Activated CD4-positive, alpha-beta T cell treated with anti-CD3 and anti-CD28 coated beads, Interleukin-2, Interleukin-6, amounts not matched to agents 100 ng/mL and 50 ng/mL, durations not matched to agents 16 hours and 8 hours (primary cell): ENCODE measurements around the gene LLGL2.

Experiments used
- DNase-seq: peaks from one replicate; pipeline ENCODE4 v3.0.0-alpha.2; 2020

The LLGL2 gene

DNA sequence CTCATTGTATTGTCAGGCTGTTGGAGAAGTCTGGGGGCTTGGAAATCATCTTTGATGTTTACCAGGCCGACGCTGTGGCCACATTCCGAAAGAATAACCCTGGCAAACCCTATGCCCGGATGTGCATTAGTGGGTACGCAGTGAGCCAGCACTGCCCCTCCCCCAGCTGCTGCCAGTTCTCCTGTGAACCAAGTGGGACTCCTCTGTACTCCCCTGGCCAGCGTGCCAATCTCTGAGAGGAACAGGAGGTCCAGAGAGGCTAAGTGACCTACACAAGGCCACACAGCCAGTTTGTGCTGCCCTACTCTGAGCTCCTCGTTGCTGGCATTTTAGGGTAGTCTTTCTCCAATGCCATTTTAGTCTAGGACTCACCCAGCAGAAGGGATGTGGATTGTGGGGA is 1.9 kb upstream of the LLGL2 start:
- DNase-seq, result no peak

DNA sequence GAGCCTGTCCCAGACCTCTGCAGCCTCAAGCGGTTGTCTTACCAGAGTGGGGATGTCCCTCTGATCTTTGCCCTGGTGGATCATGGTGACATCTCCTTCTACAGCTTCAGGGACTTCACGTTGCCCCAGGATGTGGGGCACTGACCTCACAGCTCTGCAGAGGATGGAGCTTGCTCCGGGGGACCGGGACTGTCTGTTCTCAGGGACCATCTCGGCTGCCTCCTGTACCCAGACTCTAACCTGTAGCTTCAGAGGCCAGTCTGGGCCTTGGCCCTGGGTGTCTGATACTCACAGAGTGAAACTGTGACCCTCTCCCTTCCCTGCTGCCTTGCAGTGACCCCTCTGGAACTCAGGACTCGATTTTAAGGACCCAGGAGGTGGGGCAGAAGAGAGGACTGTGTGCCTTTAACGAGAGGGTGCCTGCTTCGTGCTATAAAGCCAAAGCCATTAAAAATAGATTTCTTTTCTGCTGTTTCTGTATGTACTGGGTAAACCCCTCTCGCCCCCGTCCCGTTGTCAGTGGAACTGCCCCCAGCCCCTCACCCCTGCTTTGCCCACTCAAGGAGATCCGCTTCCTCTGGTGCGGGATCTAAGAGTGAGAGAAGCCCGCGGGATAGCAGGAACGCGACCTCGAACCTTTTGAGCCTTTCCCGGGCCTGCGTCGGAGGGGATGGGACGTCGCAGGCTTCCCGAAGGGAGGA is 1.1 kb upstream of the LLGL2 start:
- DNase-seq, result no peak

DNA sequence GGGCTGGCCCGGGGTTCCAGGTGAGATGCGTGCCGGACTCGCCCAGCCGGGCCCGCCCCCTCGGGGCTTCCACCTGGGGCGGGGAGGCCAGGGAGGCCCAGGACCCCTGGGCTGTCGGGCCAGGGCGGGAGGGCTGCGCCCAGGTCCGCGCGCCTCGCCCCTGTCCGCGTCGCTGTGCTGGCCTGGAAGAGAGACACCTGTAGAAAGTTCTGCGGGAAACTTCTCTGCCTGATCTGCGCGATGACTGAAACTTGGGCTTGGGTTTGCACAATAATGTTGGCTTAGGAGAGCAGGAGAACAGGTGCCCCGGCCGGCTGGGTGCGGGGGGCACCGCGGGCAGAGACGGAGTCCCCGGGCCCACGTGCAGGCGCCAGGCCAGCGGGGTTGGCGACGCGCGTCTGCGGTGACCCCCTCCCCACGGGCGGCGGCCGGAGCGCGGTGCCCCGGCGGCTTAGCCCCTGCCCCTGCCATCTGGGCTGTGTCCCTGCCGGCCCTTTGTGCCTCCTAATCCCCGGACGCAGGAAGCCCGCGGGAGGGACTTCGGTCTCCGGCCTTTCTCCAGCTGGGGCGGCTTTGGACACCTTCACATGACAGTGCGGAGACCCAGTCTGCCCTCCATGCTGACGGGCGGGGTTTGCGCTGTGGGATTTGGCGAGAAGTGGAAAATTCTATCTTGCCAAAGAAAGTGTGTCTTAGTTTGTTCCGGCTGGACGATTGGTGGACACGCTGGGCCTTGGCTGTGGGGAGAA is 483 bp downstream of the LLGL2 start:
- no peak for DNase-seq

DNA sequence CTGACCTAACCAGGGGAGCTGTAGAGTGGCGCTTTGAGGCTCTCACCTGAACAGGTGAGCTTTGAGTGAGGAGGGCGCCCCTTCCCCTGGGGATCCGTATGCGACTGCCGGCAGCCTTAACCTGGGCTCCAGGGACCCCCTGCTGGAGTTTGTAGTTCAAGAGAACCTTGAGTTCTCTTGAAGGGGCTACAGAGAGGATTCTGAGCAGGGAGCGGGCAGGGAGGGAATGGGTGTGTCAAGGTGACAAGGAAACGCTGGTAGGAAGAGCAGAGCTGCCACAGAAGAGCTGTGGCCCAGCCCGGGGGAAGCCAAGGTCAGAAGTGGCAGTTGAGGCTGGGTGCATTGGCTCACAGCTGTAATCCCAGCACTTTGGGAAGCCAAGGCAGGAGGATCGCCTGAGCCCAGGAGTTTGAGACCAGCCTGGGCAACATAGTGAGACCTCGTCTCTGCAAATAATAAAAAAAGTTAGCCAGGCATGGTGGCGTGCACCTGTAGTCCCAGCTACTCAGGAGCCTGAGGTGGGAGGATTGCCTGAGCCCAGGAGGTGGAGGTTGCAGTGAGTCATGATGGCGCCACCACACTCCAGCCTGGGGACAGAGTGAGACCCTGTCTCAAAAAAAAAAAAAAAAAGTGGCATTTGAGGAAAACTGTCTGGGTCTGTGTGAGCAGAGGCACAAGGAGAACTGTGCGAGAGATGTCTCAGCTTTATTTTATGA is 1.2 kb downstream of the LLGL2 start:
- no peak for DNase-seq

DNA sequence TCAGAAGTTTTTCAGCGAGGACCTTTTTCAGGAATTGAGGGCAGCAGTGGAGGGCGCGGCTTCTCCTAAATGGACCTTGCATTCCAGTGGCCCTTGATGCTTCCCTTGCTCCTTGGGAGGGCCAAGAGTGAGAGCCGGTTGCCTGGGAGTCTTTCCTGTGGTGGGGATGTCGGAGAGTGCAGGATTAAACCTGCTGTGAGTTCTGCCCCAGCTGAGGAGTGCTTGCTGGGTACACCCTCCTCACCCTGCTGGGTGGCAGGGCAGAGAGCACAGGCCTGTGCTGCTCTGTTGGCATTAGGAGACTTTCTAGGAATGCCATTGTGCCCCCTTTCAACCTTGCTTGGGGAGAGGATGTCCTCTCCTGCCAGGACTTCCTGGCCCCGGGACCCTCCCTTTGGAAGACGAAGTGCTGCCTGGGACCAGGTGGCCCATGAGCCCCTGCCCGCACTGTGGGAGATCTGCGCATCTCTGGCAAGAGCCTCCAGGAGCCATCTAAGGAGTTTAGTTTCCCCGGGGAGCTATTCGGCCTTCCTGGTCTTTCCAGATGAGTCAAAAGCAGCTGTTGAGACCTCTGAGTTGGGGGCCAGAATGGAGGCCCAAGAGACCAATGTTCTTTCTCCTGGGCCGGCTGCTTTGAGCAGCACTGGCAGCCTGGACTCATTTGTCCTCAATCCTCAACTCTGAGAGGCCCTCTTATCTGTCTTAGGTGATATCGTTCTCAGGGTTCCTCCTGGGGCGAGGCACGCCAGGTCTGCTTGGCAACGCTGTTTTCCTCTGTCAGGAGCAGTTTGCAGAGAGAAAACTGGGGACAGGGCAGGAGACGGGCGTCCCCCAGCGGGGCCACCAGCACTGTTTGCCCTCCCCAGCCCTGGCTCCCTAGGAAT is 5.6 kb downstream of the LLGL2 start:
- no peak for DNase-seq

DNA sequence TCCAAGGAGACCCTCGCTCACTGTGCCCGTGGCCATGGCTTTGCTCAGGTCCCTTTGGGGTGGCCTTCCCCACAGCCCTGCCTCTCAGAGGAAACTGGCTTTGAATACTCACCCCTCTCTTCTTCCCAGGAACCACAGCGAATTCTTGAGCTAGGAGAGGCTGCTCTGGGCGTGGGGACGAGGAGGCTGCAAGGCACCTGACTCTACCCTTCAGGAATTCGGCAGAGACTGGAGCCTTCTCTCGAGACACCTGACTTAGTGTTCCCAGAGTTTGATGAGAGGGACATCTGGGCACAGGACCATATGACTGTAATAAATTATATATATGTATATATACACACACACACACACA is 6.2 kb downstream of the LLGL2 start:
- no peak for DNase-seq

DNA sequence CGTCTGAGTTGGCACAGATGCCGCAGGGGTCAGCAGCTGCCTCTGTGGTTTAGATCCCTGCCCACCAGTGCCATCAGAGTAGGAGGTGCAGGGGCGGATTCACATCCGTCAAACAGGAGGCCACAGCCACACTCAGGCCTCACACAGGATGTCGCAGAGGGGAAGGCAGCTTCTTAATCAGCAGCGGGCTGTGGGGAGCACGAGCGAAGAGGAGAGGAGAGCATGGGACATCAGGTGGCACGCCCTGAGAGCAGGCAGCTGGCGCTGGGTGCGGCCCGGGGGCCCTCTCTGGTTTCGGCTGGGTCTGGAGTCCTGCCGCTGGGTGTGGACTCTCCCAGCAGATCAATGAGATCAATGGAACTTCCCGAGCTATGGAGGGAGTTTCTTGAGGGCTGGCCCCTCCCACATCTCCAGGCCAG is 9.6 kb downstream of the LLGL2 start:
- peak; percentile 85 for DNase-seq

DNA sequence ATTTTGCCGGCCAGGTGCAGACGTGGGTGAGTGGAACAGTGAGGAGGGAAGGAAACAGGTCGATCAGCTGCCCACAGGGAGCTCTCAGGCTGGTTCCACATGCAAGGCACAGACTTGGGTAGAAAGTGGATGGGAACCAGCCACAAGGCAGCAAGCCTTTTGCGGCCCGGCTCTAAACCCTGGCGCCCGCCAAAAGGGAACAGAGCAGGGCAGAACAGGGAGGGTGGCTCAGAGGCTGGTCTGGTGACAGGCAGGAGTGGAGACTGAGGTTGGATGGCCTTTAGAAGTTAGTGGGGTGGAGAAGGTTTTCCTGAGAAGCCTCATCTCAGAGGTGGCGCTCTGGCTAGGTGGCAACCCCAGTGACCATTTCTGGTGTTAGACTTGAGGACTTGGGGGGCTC is 10.4 kb downstream of the LLGL2 start:
- DNase-seq, result no peak

DNA sequence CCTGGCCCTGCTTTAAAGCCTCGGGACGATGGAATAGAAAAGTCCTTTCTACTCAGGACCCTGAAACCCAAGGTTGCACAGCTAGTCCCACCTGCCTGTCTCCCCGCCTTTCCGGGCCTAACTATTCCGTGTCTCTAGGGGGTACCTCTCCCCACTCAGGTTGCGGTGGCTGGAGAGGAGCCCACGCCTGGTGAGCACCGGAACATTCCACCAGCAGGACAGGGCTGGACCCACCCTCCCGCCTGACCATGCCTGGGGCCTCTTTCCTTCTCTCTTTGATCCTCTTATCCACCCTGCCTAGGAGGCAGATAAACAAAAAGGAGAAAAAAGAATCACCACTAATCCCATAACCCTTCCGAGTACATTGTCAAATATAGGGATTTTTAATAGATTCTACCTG is 10.9 kb downstream of the LLGL2 start:
- no peak for DNase-seq

DNA sequence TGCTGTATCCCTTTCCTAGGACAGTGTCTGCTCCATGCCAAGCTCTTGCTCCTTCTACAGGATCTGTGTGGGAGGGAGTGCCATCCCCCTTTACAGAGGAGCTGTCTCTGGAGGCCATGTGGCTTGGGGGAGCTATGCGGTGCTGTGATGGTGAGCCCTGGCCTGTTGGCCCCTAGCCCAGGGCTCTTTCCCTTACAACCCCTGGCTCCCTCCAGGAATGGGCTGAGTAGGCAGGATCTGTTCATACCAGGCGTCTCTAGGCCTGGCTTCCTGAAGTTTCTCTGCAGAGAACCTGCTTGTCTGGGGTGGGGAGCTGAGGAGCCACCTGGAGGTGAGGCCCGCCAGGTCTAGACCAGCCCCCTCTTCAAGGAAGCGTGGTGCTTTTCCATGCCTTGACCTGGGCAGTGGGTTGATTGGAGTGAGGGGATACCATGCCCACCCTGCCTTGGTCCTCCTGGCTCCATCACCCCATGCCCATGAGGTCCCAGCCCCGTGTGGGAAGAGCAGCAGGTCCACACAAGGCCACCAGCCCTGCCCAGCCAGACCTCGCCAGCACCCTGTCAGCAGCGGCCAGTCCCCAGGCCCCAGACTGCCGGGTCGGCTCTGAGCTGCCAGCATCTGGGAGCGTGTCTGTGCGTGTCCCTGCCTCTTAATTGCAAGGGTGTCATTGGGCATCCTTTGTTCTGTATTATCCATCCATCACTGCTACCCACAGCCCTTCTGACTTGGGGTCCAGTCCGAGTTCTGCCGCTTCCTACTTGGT is 14.7 kb downstream of the LLGL2 start:
- DNase-seq, result no peak

DNA sequence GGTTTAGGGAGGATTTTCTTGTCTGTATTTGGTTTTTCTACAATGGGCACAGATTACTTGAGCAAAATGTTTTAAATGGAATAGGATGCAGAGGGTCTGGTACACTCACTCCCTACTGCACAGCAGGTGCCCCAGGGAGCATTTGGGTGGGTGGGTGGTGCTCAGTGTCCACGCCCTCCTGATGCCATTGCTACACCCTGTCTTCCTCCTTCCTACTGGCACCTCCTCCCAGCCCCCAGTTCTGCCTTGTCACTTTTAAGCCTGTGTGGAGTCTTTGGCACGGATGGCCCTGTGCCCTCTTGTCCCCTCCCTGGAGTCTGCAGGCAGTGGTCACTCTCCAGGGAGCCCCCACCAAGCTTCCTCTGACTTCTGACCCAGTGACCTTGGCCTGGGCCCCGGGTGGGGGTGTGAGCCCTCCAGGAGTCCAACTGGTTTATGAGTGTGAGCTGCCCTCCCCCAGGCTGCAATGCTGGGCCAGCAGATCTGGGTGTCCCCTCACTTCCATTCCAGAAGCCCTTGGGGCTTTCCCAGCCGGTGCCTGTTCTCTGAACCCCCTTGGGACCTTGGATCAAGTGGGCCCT is 15.5 kb downstream of the LLGL2 start:
- DNase-seq, result no peak

DNA sequence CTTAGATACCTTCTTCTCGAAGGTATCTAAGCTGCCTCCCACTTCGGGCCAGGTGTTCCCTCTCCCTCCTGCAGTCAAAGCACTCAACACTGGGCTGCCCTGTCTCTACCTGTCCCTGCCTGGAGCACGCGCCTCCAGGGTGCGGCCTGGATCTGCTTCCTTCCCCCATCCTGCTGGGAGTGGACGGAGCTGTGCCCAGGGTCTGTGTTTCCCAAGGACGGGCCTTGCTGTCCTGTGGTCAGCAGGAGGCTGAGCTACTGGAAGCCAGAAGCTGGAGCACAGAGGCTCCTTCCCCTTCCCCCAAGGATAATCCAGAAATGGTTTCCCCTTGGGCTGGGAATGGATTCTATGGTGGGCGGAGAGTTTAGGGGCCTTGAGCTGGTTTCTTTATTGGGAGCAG is 16.7 kb downstream of the LLGL2 start:
- DNase-seq, result no peak

DNA sequence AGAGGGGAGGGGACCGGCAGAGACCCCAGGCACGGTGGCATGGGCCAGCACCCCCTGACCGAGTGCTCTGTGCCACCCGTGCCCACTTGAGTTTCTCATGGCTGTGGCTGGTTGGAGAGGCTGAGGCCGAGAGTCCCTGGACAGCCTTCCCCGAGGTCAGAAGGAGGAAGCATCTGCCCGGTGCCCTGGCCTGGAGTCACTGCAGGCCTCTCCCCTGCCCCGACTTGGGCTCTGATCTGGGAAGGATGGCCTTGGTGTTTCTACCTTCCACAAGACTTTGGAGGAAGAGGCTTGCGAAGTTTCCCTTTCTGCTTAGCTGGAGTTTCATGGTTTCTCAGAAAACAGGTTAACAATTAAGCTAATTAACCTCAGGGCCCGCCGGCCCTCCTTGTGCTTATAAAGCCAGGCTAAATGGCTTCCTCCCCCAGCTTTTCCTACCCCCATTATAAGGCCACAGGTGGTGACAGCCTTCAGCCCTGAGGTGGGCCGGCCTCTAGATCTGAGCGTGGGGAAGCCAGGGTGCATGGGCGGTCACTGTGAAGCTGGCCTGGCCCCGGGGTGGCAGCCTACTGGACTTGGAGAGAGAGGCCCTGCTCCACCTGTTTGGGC is 17.3 kb downstream of the LLGL2 start:
- DNase-seq, result no peak

DNA sequence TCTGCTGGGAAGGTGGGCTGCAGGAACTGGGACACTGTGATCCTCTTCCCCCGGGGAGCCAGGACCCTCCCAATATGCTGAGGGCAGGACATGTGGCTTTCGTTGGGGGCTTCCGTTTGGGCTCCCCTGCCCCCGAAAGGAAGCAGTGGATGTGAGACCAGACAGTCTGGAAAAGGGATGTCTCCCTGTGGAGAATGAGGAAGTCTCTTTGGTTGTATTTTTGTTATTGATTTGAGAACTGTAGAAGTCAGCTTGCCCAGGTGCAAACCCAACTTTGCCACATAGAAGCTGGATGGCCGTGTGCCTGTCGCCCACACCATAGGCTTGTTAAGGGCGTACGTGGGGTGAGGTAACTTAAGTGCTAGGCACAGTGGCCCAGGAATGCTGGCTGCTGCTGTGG is 18.8 kb downstream of the LLGL2 start:
- DNase-seq, result no peak

DNA sequence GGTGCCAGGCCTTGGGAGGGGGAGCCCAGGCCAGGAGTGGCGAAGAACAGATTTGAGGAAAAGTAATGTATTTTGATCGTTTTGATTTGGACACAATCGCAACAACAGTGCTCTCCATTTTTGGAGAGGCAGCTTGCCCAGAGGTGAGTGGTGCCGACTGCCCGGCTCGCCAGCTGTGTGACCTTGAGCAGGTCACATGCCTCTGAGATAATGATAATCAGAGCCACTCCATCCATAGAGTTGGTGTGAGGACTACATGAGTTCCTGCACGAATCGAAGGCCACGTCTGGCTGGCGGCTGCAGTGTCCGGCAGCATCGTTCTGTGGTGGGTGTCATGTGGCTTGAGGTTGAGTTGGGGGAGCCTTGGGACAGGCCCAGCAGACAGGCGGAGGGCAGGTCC is 20.7 kb downstream of the LLGL2 start:
- DNase-seq, result no peak

DNA sequence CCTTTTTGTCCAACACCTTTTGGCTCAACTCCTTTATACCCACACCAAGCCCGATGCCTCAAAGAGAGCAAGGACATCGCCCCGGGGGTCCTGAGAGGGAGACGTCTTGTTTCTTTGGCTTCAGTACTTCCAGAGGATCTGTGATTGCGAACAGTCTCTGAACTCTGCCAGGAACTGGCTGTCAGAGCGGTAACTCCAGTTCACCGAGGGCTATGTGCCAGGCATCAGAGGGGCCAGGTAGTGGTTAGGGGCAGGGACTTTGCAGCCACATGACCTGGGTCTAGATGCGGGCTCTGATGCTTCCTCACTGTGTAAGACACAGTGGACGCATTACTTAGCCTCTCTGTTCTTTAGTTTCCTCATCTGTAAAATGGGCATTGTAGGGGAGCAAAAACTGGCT is 21.6 kb downstream of the LLGL2 start:
- DNase-seq, result no peak

DNA sequence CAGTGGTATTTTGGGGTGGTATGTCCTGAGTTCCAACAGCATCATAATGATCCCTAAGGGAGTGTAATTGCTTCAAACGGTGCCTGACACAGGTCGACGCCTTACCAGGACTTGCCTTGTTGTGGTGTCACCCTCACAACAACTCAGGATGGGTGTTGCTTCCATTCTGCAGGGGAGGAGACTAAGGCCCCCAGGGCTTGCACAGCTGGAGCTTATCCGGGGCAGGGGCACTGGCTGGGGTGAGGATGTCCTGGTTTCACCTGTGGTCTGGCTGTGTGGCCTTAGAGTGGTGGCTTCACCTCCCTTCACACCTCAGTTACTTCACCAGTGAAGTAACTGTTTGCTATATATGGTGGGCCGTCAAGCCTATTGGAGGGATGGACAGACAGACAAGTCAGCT is 23.3 kb downstream of the LLGL2 start:
- no peak for DNase-seq

DNA sequence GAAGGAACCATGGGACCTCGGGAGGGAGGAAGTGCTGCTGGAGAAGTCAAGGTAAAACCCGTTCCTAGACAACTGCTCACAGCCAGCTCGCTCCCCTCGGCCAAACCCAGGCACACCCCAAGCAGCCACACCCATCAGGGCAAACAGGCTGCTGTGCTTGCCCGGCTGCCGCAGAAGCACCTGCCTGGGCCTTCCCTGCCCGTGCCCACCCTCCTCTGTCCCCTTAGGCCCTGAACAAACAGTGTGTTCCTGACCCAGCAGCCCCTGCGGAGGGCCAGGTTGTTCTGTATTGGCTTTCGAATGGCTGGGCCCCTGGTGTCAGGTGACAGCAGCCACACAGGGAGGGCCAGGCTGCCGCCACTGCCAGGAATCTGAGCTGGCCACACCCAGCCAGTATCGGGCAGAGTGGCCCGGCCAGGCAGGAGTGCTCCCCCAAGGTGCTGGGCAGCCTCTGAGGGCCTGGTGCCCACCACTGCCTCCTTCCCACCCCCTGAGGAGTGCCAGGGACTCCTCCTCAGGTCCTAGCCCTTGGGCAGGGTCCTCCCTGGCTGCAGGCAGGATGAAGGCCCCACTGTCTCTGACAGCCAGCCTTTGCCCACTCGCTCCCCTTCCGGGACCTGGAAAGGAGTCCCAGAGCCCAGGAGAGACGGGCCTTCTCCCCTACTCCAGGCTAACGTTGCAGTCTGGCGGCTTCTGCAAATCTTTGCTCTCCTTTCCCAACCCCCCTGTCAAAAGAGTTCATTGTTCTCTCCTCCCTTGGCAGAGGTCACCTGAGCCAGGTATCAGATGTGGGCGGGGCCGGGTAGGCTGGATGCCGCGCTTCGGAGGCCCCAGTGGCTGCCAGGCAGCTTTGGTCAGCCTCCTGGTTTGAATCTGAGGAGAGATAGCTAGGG is 24.0 kb downstream of the LLGL2 start:
- DNase-seq, result no peak

DNA sequence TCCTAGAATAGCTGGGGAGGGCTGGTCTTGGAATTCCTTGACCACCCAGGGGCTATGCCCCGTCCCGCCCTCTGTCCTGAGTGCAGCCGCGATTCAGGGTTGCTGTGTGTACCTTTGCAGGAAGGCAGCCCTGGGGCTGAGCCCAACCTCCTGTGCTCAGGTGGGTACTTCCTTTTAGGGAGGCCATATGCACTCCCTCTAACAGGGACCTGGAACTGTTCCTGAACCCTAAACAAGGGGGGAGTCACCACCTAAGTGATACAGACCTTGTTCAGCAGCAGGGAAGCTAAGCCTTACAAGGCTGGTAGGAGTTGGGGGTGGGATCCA is 24.6 kb downstream of the LLGL2 start:
- no peak for DNase-seq

DNA sequence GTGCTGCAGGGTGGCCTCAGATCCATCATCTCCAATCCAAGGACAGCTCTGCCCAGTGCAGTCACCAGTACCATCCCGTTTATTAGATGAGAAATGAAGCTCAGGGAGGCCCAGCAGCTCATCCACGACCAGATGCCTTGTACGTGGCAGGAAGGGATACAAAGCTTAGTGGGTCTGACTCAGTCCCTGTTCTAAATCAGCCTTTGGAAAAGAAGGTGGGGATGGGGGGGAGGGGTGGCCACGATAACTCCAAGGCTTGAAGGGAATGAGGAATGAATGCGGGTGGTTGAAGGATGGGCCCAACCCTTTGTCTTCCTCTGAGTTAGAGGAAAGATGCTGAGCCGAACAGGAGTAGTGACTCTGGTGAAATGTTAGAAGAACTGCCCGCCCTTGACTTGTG is 25.8 kb downstream of the LLGL2 start:
- no peak for DNase-seq
